HL-60 (cell line): Measurements from ENCODE around the gene SAMHD1.

Experiments
- CTCF ChIP-seq: IDR thresholded peaks from one replicate; pipeline ENCODE4 v1.5.1; 2011; ENCODE audit warnings: low read length, control low read depth, inconsistent platforms; ENCODE audit not compliant: insufficient read depth
- POLR2AphosphoS5 ChIP-seq: IDR thresholded peaks from 2 replicates; pipeline ENCODE4 v1.6.1; 2012; ENCODE audit warnings: low read depth
- REST ChIP-seq: IDR thresholded peaks from 2 replicates; pipeline ENCODE4 v1.6.1; 2012; ENCODE audit warnings: low read depth; ENCODE audit not compliant: insufficient replicate concordance
- SPI1 ChIP-seq: IDR thresholded peaks from 2 replicates; pipeline ENCODE4 v1.6.1; 2012; ENCODE audit warnings: low read depth, mild to moderate bottlenecking, borderline replicate concordance

DNA sequence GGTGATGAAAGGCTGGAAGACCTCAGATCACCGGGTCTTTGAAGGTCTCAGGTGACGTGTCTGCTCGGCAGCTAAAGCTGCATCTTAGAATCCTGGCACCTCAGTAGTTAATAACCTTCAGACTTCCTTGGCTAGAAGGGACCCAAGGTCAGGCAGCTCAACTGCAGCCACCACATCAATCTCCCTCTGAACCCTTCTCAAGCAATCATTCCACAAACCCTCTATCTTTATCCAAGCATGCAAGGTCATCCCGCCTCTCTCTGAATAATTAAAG is 92.3 kb downstream of the SAMHD1 start:
- TF ChIP-seq CTCF = no peak
- TF ChIP-seq POLR2AphosphoS5 = no peak
- no peak for TF ChIP-seq SPI1
- no peak for TF ChIP-seq REST
